Esophagus (tissue), 2 donors: ENCODE measurements around the gene GPR176. TPM values are rescaled to one million over a fixed set of nuclear protein-coding genes. Genes with fewer than 3 reads are reported as not detected.
"Not testable (repeated sequence)": the region's sequence is repeated elsewhere in the genome, so short reads cannot be mapped to it uniquely, and the experiment has no call there.

ENCODE experiments used
- H3K27ac ChIP-seq, 2 donors: one replicate each; pipeline ENCODE4 v1.5.1; 2013; ENCODE audit warnings: low read depth in 2 of 2, mild to moderate bottlenecking in 2 of 2, inconsistent platforms in 1 of 2, low read length in 1 of 2, moderate library complexity in 1 of 2
- H3K27me3 ChIP-seq, 2 donors: one replicate each; pipeline ENCODE4 v1.6.1; 2013; ENCODE audit warnings: low read length in 2 of 2, control low read depth in 1 of 2, mild to moderate bottlenecking in 1 of 2; ENCODE audit not compliant: insufficient read depth in 2 of 2, control insufficient read depth in 1 of 2
- H3K36me3 ChIP-seq, 2 donors: one replicate each; pipeline ENCODE4 v1.6.1; 2013; ENCODE audit warnings: low read length in 1 of 2; ENCODE audit not compliant: control insufficient read depth in 2 of 2, insufficient read depth in 2 of 2
- H3K4me1 ChIP-seq, 2 donors: one replicate each; pipeline ENCODE4 v1.6.1; 2013; ENCODE audit warnings: low read length in 1 of 2; ENCODE audit not compliant: control insufficient read depth in 2 of 2, insufficient read depth in 2 of 2
- H3K4me3 ChIP-seq, 2 donors: one replicate each; pipeline ENCODE4 v1.5.1; 2013; ENCODE audit warnings: low read length in 2 of 2, mild to moderate bottlenecking in 2 of 2, low read depth in 1 of 2, moderate library complexity in 1 of 2
- H3K9me3 ChIP-seq, 2 donors: one replicate each; pipeline ENCODE4 v1.6.1; 2013; ENCODE audit warnings: mild to moderate bottlenecking in 2 of 2, low read depth in 1 of 2, low read length in 1 of 2, moderate library complexity in 1 of 2; ENCODE audit not compliant: control insufficient read depth in 2 of 2, insufficient read depth in 1 of 2
- WGBS, 2 donors: extraction: QIAGEN DNeasy Blood & Tissue Kit; methylation state at CpG; one replicate each; pipeline ENCODE4 v1.1.7; 2013; 5-methylcytosine and 5-hydroxymethylcytosine counted together
- polyA plus RNA-seq, 2 donors: library from polyadenylated mRNA; stranded (reverse); fragments of 200-250 nt; gene quantifications; one replicate each; pipeline ENCODE4 v1.2.3, GENCODE V29; 2013
- donor health status: healthy with polysubstance abuse.
- donor health status: Bipolar disorder and iron deficiency.

GPR176 gene
- polyA plus RNA-seq, 2 donors: 0.22 to 0.42 TPM

GRCh38 chr15:39814489-39814888, 105.6 kb downstream of the GPR176 start:
- 80 to 96% methylated on average over 1 of the region's 1 CpG for WGBS, 2 donors

GRCh38 chr15:39812651-39813050, 107.4 kb downstream of the GPR176 start:
- H3K27ac ChIP-seq, H3K4me3 ChIP-seq, H3K27me3 ChIP-seq, H3K36me3 ChIP-seq, H3K4me1 ChIP-seq, H3K9me3 ChIP-seq: not testable (repeated sequence)
- 96 to 97% methylated on average over 3 of the region's 3 CpGs for WGBS, 2 donors

More at GRCh38 chr15:39814489-39814888, 105.6 kb downstream of the GPR176 start:
- H3K4me1 ChIP-seq: no peaks in the 10 kb centered on the region
- no peak overlapping the region for H3K27ac ChIP-seq
- no peaks in the 10 kb centered on the region for H3K9me3 ChIP-seq
- no peaks in the 10 kb centered on the region for H3K27me3 ChIP-seq
- H3K4me3 ChIP-seq: no peak overlapping the region
- no peaks in the 10 kb centered on the region for H3K36me3 ChIP-seq

GRCh38 chr15:39808909-39809308, 111.2 kb downstream of the GPR176 start:
- Histone ChIP-seq H3K4me3 (no peak overlapping the region), H3K9me3 (no peaks in the 10 kb centered on the region), H3K4me1 (no peaks in the 10 kb centered on the region), H3K36me3 (no peaks in the 10 kb centered on the region), H3K27me3 (no peaks in the 10 kb centered on the region), H3K27ac (no peak overlapping the region)
- WGBS, 2 donors: 60 to 64% methylated on average over 3 of the region's 3 CpGs

GRCh38 chr15:39807791-39808190, 112.3 kb downstream of the GPR176 start:
- 85 to 86% methylated on average over 4 of the region's 4 CpGs for WGBS, 2 donors
- no peaks in the 10 kb centered on the region for H3K4me1 ChIP-seq
- no peaks in the 10 kb centered on the region for H3K36me3 ChIP-seq
- H3K9me3 ChIP-seq: no peaks in the 10 kb centered on the region
- no peak overlapping the region for H3K27ac ChIP-seq
- no peak overlapping the region for H3K4me3 ChIP-seq
- H3K27me3 ChIP-seq: no peaks in the 10 kb centered on the region

GRCh38 chr15:39804026-39804425, 116.0 kb downstream of the GPR176 start:
- no peaks in the 10 kb centered on the region for H3K9me3 ChIP-seq
- no peaks in the 10 kb centered on the region for H3K27me3 ChIP-seq
- H3K27ac ChIP-seq: no peak overlapping the region
- 56 to 65% methylated on average over 2 of the region's 2 CpGs for WGBS, 2 donors
- no peaks in the 10 kb centered on the region for H3K36me3 ChIP-seq
- no peak overlapping the region for H3K4me3 ChIP-seq
- no peaks in the 10 kb centered on the region for H3K4me1 ChIP-seq

- H3K27me3 ChIP-seq: peaks cover 0 to 3% of the 10 kb centered on the region in 2 donors
- no peak overlapping the region for H3K4me3 ChIP-seq
- H3K27ac ChIP-seq: no peak overlapping the region
- no peaks in the 10 kb centered on the region for H3K4me1 ChIP-seq
- no peaks in the 10 kb centered on the region for H3K36me3 ChIP-seq
- H3K9me3 ChIP-seq: no peaks in the 10 kb centered on the region
- 84 to 91% methylated on average over 3 to 4 of the region's 4 CpGs for WGBS, 2 donors
These were observed 117.0 kb downstream of the GPR176 start for GRCh38 chr15:39803016-39803415.

- 83 to 87% methylated on average over 19 of the region's 19 CpGs for WGBS, 2 donors
- H3K36me3 ChIP-seq: no peaks in the 10 kb centered on the region
- no peak overlapping the region for H3K27ac ChIP-seq
- H3K9me3 ChIP-seq: no peaks in the 10 kb centered on the region
- H3K4me1 ChIP-seq: no peaks in the 10 kb centered on the region
- H3K4me3 ChIP-seq: no peak overlapping the region
- H3K27me3 ChIP-seq: peaks cover 0 to 3% of the 10 kb centered on the region in 2 donors
These were observed 118.3 kb downstream of the GPR176 start for GRCh38 chr15:39801641-39802309.

GRCh38 chr15:39799552-39800011, 120.5 kb downstream of the GPR176 start:
- Histone ChIP-seq H3K27me3 (peaks cover 0 to 3% of the 10 kb centered on the region in 2 donors), H3K4me1 (no peaks in the 10 kb centered on the region), H3K36me3 (no peaks in the 10 kb centered on the region), H3K27ac (no peak overlapping the region), H3K9me3 (no peaks in the 10 kb centered on the region), H3K4me3 (no peak overlapping the region)
- WGBS, 2 donors: 70 to 74% methylated on average over 6 of the region's 6 CpGs

- Histone ChIP-seq H3K4me3 (no peak overlapping the region), H3K9me3 (no peaks in the 10 kb centered on the region), H3K4me1 (no peaks in the 10 kb centered on the region), H3K36me3 (no peaks in the 10 kb centered on the region), H3K27me3 (peaks cover 0 to 3% of the 10 kb centered on the region in 2 donors), H3K27ac (no peak overlapping the region)
- 92 to 94% methylated on average over 6 of the region's 6 CpGs for WGBS, 2 donors
These were observed 121.7 kb downstream of the GPR176 start for GRCh38 chr15:39798382-39798781.

- Histone ChIP-seq H3K9me3 (no peaks in the 10 kb centered on the region), H3K27ac (no peak overlapping the region), H3K4me3 (no peak overlapping the region), H3K4me1 (no peaks in the 10 kb centered on the region), H3K27me3 (peaks cover 0 to 3% of the 10 kb centered on the region in 2 donors), H3K36me3 (no peaks in the 10 kb centered on the region)
- WGBS, 2 donors: 85 to 86% methylated on average over 6 of the region's 6 CpGs
These were observed 122.7 kb downstream of the GPR176 start for GRCh38 chr15:39797407-39797806.
